GM19023 (cell line): ENCODE measurements around the gene PPP4R2.

ENCODE experiments used
- ATAC-seq: cut with Tn5 transposase; IDR thresholded peaks from one replicate; pipeline ENCODE4 v1.9.1; 2021; ENCODE audit warnings: mild to moderate bottlenecking, moderate library complexity; ENCODE audit not compliant: unreplicated experiment

Gene PPP4R2

GRCh38 chr3:73107676-73108187 is 111.1 kb downstream of the PPP4R2 start:
- ATAC-seq: no peak

- ATAC-seq: no peak
Measured at GRCh38 chr3:73108750-73109149, 112.1 kb downstream of the PPP4R2 start.

GRCh38 chr3:73110530-73110929 is 113.9 kb downstream of the PPP4R2 start:
- ATAC-seq: no peak

- no peak for ATAC-seq
Measured at GRCh38 chr3:73114711-73115110, 118.1 kb downstream of the PPP4R2 start.

GRCh38 chr3:73115806-73116205 is 119.2 kb downstream of the PPP4R2 start:
- no peak for ATAC-seq
